Measurements from ENCODE around the gene CPZ.

Gene CPZ

GRCh38 chr4:8609406-8609805, 16.8 kb downstream of the CPZ start:
- 91 to 92% methylated on average over 6 of the region's 6 CpGs for WGBS, 2 experiments
- Histone ChIP-seq H3K27me3 (ENCODE audit: control insufficient read depth, insufficient read depth, low read length, poor library complexity, severe bottlenecking) (no peaks in the 10 kb centered on the region), H3K27ac (ENCODE audit: insufficient read depth, low read depth, low read length, poor library complexity, severe bottlenecking) (no peak overlapping the region)

GRCh38 chr4:8609824-8610350, 17.3 kb downstream of the CPZ start:
- WGBS, 2 experiments, result 85 to 87% methylated on average over 9 of the region's 9 CpGs
- Histone ChIP-seq H3K36me3 (ENCODE audit: control insufficient read depth, insufficient read depth, low read length) (no peaks in the 10 kb centered on the region), H3K4me3 (ENCODE audit: insufficient read depth, low read depth, low read length) (no peak overlapping the region), H3K27ac (ENCODE audit: insufficient read depth, low read depth, low read length, poor library complexity, severe bottlenecking) (no peak overlapping the region), H3K27me3 (ENCODE audit: control insufficient read depth, insufficient read depth, low read length, poor library complexity, severe bottlenecking) (no peaks in the 10 kb centered on the region), H3K9me3 (ENCODE audit: control insufficient read depth, low read length) (no peaks in the 10 kb centered on the region), H3K4me1 (ENCODE audit: control insufficient read depth, insufficient read depth, low read length) (no peaks in the 10 kb centered on the region)

More at GRCh38 chr4:8609406-8609805, 16.8 kb downstream of the CPZ start:
- Histone ChIP-seq H3K36me3 (ENCODE audit: control insufficient read depth, insufficient read depth, low read length) (no peaks in the 10 kb centered on the region), H3K4me1 (ENCODE audit: control insufficient read depth, insufficient read depth, low read length) (no peaks in the 10 kb centered on the region), H3K9me3 (ENCODE audit: control insufficient read depth, low read length) (no peaks in the 10 kb centered on the region), H3K4me3 (ENCODE audit: insufficient read depth, low read depth, low read length) (no peak overlapping the region)

GRCh38 chr4:8610858-8611616, 18.5 kb downstream of the CPZ start:
- H3K27me3 ChIP-seq (ENCODE audit: control insufficient read depth, insufficient read depth, low read length, poor library complexity, severe bottlenecking), result no peaks in the 10 kb centered on the region
- H3K4me1 ChIP-seq (ENCODE audit: control insufficient read depth, insufficient read depth, low read length), result no peaks in the 10 kb centered on the region
- 88% methylated on average over 8 of the region's 8 CpGs for WGBS, 2 experiments
- H3K36me3 ChIP-seq (ENCODE audit: control insufficient read depth, insufficient read depth, low read length), result no peaks in the 10 kb centered on the region
- no peak overlapping the region for H3K4me3 ChIP-seq (ENCODE audit: insufficient read depth, low read depth, low read length)
- H3K27ac ChIP-seq (ENCODE audit: insufficient read depth, low read depth, low read length, poor library complexity, severe bottlenecking), result no peak overlapping the region
- no peaks in the 10 kb centered on the region for H3K9me3 ChIP-seq (ENCODE audit: control insufficient read depth, low read length)

- no peaks in the 10 kb centered on the region for H3K4me1 ChIP-seq (ENCODE audit: control insufficient read depth, insufficient read depth, low read length)
- no peak overlapping the region for H3K4me3 ChIP-seq (ENCODE audit: insufficient read depth, low read depth, low read length)
- H3K9me3 ChIP-seq (ENCODE audit: control insufficient read depth, low read length), result no peaks in the 10 kb centered on the region
- no peak overlapping the region for H3K27ac ChIP-seq (ENCODE audit: insufficient read depth, low read depth, low read length, poor library complexity, severe bottlenecking)
- no peaks in the 10 kb centered on the region for H3K36me3 ChIP-seq (ENCODE audit: control insufficient read depth, insufficient read depth, low read length)
- 92 to 94% methylated on average over 8 of the region's 8 CpGs for WGBS, 2 experiments
- H3K27me3 ChIP-seq (ENCODE audit: control insufficient read depth, insufficient read depth, low read length, poor library complexity, severe bottlenecking), result no peaks in the 10 kb centered on the region
These were observed 20.1 kb downstream of the CPZ start for GRCh38 chr4:8612646-8613045.

GRCh38 chr4:8613421-8614364, 21.1 kb downstream of the CPZ start:
- no peaks in the 10 kb centered on the region for H3K27me3 ChIP-seq (ENCODE audit: control insufficient read depth, insufficient read depth, low read length, poor library complexity, severe bottlenecking)
- H3K9me3 ChIP-seq (ENCODE audit: control insufficient read depth, low read length), result no peaks in the 10 kb centered on the region
- 94 to 95% methylated on average over 35 of the region's 35 CpGs for WGBS, 2 experiments
- H3K36me3 ChIP-seq (ENCODE audit: control insufficient read depth, insufficient read depth, low read length), result no peaks in the 10 kb centered on the region
- H3K4me3 ChIP-seq (ENCODE audit: insufficient read depth, low read depth, low read length), result no peak overlapping the region
- H3K4me1 ChIP-seq (ENCODE audit: control insufficient read depth, insufficient read depth, low read length), result no peaks in the 10 kb centered on the region
- H3K27ac ChIP-seq (ENCODE audit: insufficient read depth, low read depth, low read length, poor library complexity, severe bottlenecking), result no peak overlapping the region

- Histone ChIP-seq H3K27me3 (ENCODE audit: control insufficient read depth, insufficient read depth, low read length, poor library complexity, severe bottlenecking) (no peaks in the 10 kb centered on the region), H3K9me3 (ENCODE audit: control insufficient read depth, low read length) (no peaks in the 10 kb centered on the region), H3K36me3 (ENCODE audit: control insufficient read depth, insufficient read depth, low read length) (no peaks in the 10 kb centered on the region), H3K27ac (ENCODE audit: insufficient read depth, low read depth, low read length, poor library complexity, severe bottlenecking) (no peak overlapping the region), H3K4me3 (ENCODE audit: insufficient read depth, low read depth, low read length) (no peak overlapping the region), H3K4me1 (ENCODE audit: control insufficient read depth, insufficient read depth, low read length) (no peaks in the 10 kb centered on the region)
- WGBS, 2 experiments, result 93% methylated on average over 22 of the region's 22 CpGs
These were observed 22.0 kb downstream of the CPZ start for GRCh38 chr4:8614365-8615193.

GRCh38 chr4:8615366-8615765, 22.8 kb downstream of the CPZ start:
- 87 to 88% methylated on average over 13 of the region's 13 CpGs for WGBS, 2 experiments
- no peaks in the 10 kb centered on the region for H3K4me1 ChIP-seq (ENCODE audit: control insufficient read depth, insufficient read depth, low read length)
- no peak overlapping the region for H3K4me3 ChIP-seq (ENCODE audit: insufficient read depth, low read depth, low read length)
- H3K9me3 ChIP-seq (ENCODE audit: control insufficient read depth, low read length), result no peaks in the 10 kb centered on the region
- H3K27me3 ChIP-seq (ENCODE audit: control insufficient read depth, insufficient read depth, low read length, poor library complexity, severe bottlenecking), result no peaks in the 10 kb centered on the region
- H3K27ac ChIP-seq (ENCODE audit: insufficient read depth, low read depth, low read length, poor library complexity, severe bottlenecking), result no peak overlapping the region
- H3K36me3 ChIP-seq (ENCODE audit: control insufficient read depth, insufficient read depth, low read length), result no peaks in the 10 kb centered on the region

- H3K27ac ChIP-seq (ENCODE audit: insufficient read depth, low read depth, low read length, poor library complexity, severe bottlenecking), result no peak overlapping the region
- H3K9me3 ChIP-seq (ENCODE audit: control insufficient read depth, low read length), result no peaks in the 10 kb centered on the region
- 90 to 91% methylated on average over 26 of the region's 26 CpGs for WGBS, 2 experiments
- no peaks in the 10 kb centered on the region for H3K4me1 ChIP-seq (ENCODE audit: control insufficient read depth, insufficient read depth, low read length)
- H3K4me3 ChIP-seq (ENCODE audit: insufficient read depth, low read depth, low read length), result no peak overlapping the region
- H3K36me3 ChIP-seq (ENCODE audit: control insufficient read depth, insufficient read depth, low read length), result no peaks in the 10 kb centered on the region
- no peaks in the 10 kb centered on the region for H3K27me3 ChIP-seq (ENCODE audit: control insufficient read depth, insufficient read depth, low read length, poor library complexity, severe bottlenecking)
These were observed 23.6 kb downstream of the CPZ start for GRCh38 chr4:8615921-8616787.

GRCh38 chr4:8616831-8617230, 24.3 kb downstream of the CPZ start:
- Histone ChIP-seq H3K9me3 (ENCODE audit: control insufficient read depth, low read length) (no peaks in the 10 kb centered on the region), H3K27ac (ENCODE audit: insufficient read depth, low read depth, low read length, poor library complexity, severe bottlenecking) (no peak overlapping the region), H3K4me3 (ENCODE audit: insufficient read depth, low read depth, low read length) (no peak overlapping the region), H3K4me1 (ENCODE audit: control insufficient read depth, insufficient read depth, low read length) (no peaks in the 10 kb centered on the region), H3K27me3 (ENCODE audit: control insufficient read depth, insufficient read depth, low read length, poor library complexity, severe bottlenecking) (no peaks in the 10 kb centered on the region), H3K36me3 (ENCODE audit: control insufficient read depth, insufficient read depth, low read length) (no peaks in the 10 kb centered on the region)
- 90 to 92% methylated on average over 16 of the region's 16 CpGs for WGBS, 2 experiments

Data from ectodermal cell (in vitro differentiated cells).